Astrocyte of the spinal cord (primary cell): ENCODE data around the gene PSMB8.

Experiments used
- DNase-seq: peaks from one replicate; pipeline ENCODE4 v3.0.0; 2011; ENCODE audit warnings: low read depth, low spot score
- H3K4me3 ChIP-seq: 2 replicates; pipeline ENCODE4 v1.5.1; 2011; ENCODE audit warnings: low read depth, mild to moderate bottlenecking, low read length, moderate library complexity
- CTCF ChIP-seq: IDR thresholded peaks from 2 replicates; pipeline ENCODE4 v1.5.1; 2012; ENCODE audit warnings: low read depth, mild to moderate bottlenecking, low read length, inconsistent platforms
- in situ Hi-C: cut with HindIII; loops from 2 replicates; pipeline ENCODE4 v1.10.0; 2017; ENCODE audit warnings: low sequenced_read_pairs

The PSMB8 gene

DNA sequence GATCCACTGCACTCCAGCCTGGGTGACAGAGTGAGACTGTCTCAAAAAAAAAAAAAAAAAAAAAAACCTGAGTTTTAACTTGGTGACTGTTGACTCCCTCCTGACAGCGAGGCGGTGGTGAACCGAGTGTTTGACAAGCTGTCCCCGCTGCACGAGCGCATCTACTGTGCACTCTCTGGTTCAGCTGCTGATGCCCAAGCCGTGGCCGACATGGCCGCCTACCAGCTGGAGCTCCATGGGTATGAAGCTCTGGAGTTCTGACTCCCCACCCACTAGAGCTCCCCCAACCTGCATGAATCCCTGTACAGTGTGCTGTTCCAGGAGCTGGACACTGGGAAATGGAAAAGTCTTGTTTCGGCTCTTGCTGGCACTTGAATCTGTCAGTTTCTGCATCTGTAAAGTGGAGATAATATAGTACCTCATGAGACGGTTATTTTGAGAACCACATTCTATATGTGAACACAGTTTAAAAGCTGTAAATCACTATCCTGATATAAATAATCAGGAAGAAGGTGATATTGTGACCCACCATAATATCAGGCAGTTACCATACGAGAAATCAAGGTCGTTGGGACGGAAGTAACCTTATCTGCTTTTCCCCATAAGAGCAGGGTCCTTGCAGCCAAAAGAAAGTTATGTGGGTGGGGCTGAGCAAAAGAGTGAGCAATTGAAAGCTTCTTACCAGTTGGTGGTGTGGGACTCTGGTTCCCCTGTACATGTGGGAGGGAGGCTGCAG, 13.5 kb upstream of the PSMB8 start:
- in situ Hi-C loops = no loop called here
- DNase-seq = no peak

DNA sequence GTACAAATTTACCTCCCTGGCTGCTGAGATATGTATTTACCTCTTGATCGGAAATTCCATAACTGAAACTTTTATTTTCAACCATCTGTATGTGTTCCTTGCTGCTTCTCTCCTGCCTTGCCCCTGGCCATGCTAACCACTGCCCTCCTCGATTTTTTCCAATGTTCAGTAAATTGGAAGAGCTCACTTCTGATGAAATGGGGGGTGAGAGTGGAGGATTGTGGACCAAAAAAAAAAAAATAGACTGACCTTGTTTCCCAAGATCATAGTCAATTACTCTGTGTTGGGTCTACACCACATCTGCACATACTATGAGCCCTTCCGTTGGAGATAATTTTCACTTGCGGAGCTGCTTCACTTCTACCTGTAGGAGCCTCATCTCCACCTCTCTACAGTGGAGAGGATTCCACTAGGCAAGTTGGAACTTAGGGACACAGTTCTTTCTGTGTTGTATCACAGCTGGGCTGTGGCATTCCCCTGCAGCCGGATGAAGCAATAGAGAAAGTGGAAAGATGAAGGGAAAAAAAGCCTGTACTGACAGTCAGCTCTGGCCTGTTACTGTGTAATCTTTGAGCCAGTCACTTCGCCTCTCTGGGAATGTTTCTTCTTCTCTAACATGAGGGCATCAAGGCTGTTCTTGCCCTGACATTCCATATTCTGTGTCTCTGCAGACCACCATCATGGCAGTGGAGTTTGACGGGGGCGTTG, 11.8 kb upstream of the PSMB8 start:
- no peak for TF ChIP-seq CTCF
- in situ Hi-C loops = no loop called here
- no peak for DNase-seq
- no peak overlapping the region for H3K4me3 ChIP-seq

More for the DNA sequence above, 13.5 kb upstream of the PSMB8 start:
- H3K4me3 ChIP-seq = no peak overlapping the region
- no peak for TF ChIP-seq CTCF

DNA sequence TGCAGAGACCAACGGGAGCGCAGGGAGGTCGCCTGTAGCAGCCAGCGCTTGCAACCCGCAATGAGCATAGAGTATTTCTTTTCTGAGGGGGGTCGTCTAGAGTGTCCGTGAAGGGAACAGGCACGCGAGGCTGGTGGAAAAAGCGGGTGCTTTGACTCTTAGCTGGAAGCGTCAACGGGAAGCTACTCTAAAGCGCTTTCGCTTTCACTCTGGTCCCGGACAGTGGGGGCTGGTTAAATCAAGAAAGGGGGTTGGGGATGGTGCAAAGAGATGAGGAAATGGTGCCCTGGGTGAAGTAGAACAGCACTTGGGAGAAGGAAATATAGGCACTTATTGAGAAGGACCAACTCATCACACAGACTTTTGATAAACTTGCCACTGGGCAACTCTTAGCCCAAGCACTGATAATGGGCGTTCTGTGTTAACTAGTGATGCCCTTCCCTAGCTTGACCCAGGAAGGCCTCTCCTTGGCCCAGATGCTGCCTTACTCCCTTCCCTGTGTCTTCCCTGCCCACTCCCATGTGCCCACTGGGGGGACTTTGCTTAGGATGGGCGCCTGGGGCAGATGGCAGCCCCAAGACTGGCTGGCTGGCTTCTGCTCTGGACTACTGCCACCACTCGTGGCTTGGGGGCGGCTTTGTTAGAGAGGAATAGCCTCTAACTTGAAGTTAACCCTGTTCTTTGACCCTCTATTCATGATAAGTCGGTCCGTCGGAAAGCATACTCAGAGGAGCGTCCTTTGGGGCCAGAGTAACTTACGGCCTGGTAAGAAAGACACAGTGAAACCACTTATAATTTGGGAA, 10.7 kb upstream of the PSMB8 start:
- H3K4me3 ChIP-seq = peak overlapping the region; percentile 81
- TF ChIP-seq CTCF = no peak
- DNase-seq = peak; percentile 39
- in situ Hi-C loops = no loop called here

DNA sequence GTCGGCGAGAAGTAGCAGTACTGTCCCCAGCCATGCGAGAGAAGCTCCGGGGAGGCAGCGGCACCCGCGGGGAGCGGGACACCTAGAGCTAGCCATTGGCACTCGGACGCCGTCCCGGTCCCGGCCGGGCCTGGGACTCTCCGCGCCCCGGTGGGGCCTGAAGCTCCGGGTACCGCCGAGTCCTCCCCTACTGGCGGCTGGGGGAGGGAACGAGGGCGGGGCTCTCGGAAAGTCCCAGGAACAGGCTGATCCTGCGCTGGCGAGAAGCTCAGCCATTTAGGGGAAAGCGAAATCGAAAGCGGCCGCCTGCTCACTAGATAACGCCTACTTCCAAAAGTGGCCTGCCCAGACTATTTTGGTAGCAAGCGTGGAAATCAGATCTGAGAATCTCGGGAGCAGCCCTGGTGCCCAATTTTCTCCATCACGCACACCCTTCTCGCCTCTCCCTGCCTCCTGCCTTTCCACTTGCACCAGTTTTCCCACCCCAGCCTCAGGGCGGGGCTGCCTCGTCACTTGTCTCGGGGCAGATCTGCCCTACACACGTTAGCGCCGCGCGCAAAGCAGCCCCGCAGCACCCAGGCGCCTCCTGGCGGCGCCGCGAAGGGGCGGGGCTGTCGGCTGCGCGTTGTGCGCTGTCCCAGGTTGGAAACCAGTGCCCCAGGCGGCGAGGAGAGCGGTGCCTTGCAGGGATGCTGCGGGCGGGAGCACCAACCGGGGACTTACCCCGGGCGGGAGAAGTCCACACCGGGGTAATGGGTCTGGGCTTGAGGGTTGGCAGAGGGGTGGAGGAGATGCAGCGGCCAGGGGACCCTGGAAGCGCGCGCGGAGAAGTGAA, 9.9 kb upstream of the PSMB8 start, which contains the start of the genes PSMB9 and TAP1:
TSS of gene PSMB9 (plus strand) at position 652 of the 835 bp plus-strand sequence. CDS start at position 690, 38 bp downstream.
TSS of gene TAP1 (minus strand) at position 164 of the 835 bp plus-strand sequence. CDS start at position 96, 68 bp downstream.
- peak; percentile 79 for TF ChIP-seq CTCF
- DNase-seq = peak; percentile 95
- in situ Hi-C loops = no loop called here
- H3K4me3 ChIP-seq = peak within 1 kb of the TSS; percentile 81

DNA sequence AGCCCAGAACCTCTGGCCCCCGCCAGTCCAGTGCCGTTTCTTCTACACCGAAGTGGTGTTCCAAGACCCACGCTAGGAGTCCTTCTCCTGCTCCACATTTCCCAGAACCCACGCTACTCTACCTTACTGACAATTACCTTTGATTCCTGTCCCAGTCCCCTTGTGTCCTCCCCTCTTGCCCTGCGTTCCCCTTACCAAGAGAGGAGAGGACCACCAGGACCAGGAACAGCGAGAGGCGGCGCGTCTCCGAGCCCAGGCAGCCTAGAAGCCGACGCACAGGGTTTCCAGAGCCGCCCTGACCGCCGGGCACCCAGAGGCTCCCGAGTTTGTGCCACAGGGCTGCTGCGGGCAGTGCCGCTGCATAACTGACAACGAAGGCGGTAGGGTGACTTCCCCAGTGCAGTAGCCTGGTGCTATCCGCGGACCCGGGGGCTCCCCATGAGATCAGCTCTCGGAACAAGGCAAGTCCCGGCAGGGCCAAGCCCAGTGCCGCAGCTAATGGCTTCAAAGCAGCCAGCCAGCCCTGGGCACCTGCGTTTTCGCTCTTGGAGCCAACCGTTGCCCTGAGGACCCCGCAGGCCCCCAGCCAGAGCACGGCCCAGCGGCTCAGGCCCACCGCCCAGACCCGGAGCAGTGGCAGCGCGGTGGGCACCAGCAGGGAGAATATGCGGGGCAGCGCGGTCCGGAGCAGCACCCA, 9.1 kb upstream of the PSMB8 start:
- peak overlapping the region; percentile 81 for H3K4me3 ChIP-seq
- in situ Hi-C loops = no loop called here
- TF ChIP-seq CTCF = no peak
- DNase-seq = peak; percentile 45
